Glomerular endothelial cell (primary cell): ENCODE measurements around the gene CD68. TPM values are rescaled to one million over a fixed set of nuclear protein-coding genes. Genes with fewer than 3 reads are reported as not detected.

Experiments used
- DNase-seq: peaks from one replicate; pipeline ENCODE4 v3.0.0-alpha.2; 2011; ENCODE audit warnings: low read depth, low spot score; ENCODE audit errors: extremely low read depth
- total RNA-seq: library from RNA; depleted of rRNA; stranded (reverse); fragments of >200 nt; gene quantifications from 2 replicates; pipeline ENCODE4 v1.2.3, GENCODE V29; 2015

Gene CD68
- total RNA-seq, 1 donor from 2014 or later = 4.1 TPM

DNA sequence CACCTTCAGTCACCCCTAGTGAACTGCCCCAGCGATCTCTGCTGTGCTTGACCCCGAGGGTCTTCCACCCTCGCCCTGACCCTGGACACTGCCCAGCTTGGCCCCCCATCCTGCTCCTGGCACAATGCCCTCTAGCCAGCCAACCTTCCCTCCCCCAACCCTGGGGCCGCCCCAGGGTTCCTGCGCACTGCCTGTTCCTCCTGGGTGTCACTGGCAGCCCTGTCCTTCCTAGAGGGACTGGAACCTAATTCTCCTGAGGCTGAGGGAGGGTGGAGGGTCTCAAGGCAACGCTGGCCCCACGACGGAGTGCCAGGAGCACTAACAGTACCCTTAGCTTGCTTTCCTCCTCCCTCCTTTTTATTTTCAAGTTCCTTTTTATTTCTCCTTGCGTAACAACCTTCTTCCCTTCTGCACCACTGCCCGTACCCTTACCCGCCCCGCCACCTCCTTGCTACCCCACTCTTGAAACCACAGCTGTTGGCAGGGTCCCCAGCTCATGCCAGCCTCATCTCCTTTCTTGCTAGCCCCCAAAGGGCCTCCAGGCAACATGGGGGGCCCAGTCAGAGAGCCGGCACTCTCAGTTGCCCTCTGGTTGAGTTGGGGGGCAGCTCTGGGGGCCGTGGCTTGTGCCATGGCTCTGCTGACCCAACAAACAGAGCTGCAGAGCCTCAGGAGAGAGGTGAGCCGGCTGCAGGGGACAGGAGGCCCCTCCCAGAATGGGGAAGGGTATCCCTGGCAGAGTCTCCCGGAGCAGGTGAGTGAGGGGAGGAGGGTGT, 20.7 kb upstream of the CD68 start, which contains the start of gene TNFSF13:
Gene TNFSF13, plus strand, starts transcription at position 207 of the 776 bp plus-strand sequence. Its CDS starts 290 bp downstream, at position 497.
- no peak for DNase-seq

DNA sequence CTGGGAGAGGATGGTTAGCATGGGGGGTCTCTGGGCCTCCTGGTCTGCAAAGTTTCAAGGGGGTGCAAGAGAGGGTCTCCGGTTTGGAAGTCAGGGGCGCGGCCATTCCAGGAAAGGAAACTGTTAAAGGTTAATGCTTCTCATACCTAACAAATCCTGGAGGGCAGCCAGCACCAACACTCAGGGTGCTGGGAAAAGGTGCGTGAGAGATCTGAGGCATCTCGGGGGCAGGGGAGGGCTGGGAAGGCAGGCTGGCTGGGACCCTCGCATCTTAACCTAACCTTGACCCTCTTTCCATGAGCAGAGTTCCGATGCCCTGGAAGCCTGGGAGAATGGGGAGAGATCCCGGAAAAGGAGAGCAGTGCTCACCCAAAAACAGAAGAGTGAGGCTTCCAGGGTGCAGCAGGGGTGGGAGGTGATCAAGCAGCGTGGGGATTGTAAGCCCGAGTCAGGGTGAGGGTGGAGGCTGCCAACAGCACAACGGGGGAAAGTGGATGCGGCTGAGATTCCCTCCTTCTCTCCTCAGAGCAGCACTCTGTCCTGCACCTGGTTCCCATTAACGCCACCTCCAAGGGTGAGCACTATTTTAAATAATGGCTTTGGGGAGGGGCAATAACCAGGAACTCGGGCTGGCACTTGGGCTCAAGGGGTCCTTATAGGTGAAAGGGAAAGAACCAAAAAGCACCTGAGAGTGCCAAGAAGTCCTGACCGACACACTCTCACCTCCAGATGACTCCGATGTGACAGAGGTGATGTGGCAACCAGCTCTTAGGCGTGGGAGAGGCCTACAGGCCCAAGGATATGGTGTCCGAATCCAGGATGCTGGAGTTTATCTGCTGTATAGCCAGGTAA, 19.9 kb upstream of the CD68 start:
- DNase-seq = no peak

DNA sequence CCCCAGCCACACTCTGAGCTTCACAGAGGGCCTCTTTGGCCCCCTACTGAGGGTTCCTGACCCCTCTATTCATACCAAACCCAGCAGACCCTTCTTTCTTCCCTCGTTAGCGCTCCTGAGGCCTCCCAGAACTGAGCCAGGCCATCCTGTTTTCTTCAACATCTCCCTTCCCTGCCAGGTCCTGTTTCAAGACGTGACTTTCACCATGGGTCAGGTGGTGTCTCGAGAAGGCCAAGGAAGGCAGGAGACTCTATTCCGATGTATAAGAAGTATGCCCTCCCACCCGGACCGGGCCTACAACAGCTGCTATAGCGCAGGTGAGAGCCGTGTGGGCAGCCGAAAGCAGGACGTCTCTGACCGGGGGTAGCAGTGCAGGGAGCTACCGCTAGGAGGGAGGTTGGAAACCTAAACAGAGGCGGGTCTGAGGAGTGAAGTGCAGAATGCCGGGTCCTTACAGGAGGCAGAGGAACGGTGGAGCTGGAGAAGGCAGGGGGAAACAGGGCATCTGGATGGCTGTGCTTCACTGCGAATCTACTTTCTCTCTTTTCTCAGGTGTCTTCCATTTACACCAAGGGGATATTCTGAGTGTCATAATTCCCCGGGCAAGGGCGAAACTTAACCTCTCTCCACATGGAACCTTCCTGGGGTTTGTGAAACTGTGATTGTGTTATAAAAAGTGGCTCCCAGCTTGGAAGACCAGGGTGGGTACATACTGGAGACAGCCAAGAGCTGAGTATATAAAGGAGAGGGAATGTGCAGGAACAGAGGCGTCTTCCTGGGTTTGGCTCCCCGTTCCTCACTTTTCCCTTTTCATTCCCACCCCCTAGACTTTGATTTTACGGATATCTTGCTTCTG, 19.0 kb upstream of the CD68 start:
- no peak for DNase-seq

DNA sequence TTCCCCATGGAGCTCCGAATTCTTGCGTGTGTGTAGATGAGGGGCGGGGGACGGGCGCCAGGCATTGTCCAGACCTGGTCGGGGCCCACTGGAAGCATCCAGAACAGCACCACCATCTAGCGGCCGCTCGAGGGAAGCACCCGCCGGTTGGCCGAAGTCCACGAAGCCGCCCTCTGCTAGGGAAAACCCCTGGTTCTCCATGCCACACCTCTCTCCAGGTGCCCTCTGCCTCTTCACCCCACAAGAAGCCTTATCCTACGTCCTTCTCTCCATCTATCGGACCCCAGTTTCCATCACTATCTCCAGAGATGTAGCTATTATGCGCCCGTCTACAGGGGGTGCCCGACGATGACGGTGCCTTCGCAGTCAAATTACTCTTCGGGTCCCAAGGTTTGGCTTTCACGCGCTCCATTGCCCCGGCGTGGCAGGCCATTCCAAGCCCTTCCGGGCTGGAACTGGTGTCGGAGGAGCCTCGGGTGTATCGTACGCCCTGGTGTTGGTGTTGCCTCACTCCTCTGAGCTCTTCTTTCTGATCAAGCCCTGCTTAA, 18.3 kb upstream of the CD68 start:
- no peak for DNase-seq

DNA sequence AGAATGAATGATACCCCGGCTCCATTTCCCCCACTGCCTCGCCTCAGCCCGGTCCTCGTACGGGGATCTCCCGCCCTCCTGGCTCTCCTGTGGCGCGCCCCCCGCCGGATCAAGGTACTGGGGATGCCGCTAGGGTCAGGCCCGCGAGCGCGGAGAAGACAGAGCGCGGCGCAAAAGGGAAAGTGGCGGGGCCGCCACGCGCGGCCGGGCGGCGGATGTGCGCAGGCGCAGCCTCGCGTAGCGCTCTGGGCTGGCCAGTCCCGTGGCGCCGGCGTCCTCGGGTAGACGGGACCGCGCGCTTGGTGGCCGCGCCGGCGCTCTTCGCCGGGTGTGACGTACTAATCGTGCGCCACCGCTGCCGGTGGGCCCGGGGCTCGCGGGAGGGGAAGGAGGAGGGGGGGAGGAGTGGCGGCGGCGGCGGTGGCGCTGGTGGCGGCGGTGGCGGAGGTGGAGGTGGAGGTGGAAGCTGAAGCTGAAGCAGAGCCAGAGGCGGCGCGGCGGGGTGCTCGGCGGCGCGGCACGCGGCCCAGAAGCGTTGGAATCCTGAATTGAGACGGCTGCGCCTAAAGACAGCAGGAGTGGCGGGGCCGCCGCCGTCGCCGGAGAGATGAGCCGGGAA, 17.7 kb upstream of the CD68 start, which contains the start of gene SENP3:
Gene SENP3, plus strand, starts transcription at position 331 of the 619 bp plus-strand sequence. CDS start 1,158 bp downstream, outside the sequence.
- no peak for DNase-seq

DNA sequence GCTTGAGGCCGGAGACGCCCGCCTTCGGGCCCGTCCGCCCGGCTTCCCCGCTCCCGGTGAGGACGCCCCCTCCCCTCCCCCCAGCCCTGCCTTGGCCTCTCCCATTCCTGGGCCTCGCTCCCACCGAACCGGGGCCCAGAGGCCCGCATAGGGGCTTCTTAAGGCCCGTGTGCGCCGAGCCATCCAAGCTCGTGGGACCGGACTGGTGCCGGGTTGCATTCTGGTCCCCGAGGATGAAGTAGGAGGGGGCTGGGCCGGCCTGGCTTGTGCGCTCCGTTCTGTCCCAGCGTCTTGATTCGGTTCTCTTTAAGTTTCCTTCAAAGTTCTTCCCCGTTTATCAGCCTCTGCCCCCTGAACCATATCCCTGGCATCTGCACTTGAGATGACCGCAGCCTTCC, 17.2 kb upstream of the CD68 start:
- no peak for DNase-seq

DNA sequence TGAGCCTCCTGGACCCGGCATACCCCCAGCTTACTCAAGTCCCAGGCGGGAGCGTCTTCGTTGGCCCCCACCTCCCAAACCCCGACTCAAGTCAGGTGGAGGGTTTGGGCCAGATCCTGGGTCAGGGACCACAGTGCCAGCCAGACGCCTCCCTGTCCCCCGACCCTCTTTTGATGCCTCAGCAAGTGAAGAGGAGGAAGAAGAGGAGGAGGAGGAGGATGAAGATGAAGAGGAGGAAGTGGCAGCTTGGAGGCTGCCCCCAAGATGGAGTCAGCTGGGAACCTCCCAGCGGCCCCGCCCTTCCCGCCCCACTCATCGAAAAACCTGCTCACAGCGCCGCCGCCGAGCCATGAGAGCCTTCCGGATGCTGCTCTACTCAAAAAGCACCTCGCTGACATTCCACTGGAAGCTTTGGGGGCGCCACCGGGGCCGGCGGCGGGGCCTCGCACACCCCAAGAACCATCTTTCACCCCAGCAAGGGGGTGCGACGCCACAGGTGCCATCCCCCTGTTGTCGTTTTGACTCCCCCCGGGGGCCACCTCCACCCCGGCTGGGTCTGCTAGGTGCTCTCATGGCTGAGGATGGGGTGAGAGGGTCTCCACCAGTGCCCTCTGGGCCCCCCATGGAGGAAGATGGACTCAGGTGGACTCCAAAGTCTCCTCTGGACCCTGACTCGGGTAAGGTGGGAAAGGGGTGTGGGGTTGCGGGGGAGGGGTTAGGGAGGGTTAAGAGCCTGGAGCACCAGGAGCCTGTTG, 16.1 kb upstream of the CD68 start:
- DNase-seq = no peak

DNA sequence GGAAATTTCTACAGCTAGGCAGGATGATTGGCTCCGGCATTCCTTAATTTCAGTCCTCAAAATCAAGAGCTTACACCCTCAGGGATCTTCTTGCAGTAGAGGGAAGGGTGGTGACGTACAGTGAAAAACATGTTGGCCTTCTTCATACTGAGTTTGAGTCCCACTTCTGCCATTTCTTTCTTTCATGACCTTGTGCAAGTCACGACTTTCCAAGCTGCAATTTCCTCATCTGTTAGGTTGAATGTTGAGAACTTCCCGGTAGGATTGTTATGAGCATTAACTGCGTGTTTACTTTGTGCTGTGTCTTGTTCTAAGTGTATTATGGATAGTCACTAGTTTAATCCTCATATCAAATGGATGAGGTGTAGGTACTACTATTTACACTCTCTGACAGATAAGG, 9.9 kb upstream of the CD68 start:
- no peak for DNase-seq

DNA sequence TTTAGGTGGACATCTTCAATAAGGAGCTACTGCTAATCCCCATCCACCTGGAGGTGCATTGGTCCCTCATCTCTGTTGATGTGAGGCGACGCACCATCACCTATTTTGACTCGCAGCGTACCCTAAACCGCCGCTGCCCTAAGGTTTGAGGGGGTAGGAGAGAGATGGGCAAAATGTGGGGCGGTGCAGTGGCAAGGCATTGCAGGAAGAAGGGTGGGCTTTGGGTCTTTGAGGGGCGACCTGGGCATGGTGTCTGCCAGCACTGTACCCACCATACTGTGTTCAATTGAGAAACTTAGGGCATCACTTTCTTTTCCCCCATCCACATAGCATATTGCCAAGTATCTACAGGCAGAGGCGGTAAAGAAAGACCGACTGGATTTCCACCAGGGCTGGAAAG, 9.1 kb upstream of the CD68 start:
- DNase-seq = no peak

DNA sequence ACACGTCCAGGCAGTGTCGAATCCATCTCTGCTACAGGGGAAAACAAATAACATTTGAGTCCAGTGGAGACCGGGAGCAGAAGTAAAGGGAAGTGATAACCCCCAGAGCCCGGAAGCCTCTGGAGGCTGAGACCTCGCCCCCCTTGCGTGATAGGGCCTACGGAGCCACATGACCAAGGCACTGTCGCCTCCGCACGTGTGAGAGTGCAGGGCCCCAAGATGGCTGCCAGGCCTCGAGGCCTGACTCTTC, 7.2 kb upstream of the CD68 start:
- DNase-seq = peak; percentile 92

DNA sequence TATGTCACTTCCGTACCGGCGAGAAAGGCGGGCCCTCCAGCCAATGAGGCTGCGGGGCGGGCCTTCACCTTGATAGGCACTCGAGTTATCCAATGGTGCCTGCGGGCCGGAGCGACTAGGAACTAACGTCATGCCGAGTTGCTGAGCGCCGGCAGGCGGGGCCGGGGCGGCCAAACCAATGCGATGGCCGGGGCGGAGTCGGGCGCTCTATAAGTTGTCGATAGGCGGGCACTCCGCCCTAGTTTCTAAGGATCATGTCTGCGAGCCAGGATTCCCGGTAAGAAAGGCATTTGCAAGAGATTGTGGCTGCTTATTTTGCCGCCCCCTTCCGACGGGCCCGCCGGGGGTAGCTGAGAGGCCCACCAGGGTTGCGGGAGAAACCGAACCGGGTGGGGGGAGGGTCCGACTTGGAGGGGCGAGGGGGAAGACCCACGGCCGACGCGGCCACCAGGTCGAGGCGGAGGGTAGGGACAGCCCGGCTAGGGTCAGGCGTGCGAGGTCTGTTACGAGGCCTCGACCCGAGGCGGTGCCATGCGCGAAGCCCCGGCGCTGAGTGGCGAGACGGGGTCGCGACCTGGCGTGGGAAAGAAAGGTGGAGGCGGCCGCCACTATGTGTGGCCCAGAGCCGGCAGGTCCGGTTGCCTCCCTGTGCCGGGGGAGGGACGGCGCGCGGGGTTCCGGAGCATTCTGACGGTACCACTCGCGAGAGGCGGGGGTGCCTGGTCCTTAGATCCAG, 6.7 kb upstream of the CD68 start:
- no peak for DNase-seq

DNA sequence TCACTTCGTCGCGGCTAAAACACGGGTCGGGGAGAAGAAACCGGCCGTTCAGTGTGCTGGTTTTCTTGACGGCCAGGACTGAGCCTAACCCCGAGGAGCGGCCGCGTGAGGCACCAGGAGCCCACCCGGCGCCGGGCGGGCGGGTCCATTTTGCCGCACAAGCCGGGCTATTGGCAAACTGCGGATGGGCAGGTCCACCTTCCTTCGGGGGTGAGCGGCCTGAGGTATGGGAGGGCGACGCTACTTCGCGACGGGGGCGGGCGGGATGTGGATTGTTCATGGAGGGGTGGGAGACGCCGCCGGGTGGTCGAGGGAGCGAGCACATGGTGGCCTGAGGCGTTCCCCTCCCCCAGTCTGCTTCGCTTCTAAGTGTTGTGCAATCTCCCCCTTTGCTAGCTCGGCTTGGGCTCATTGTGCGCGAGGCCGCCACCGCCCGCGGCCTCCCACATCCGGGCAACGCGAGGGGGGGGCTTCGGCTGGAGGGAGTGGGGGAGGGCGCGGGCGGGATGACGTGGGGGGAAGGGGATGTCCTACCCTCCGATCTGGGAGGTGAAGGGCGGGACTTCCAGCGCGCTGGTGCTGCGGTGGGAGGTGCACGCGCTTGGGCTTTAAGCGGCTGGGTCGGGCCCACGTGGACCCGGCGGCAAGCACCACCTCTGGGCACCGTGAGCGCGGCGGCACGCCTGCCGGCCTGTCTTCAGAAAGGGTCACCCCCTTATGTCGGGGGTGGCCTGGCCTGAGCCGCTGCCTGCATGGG, 5.9 kb upstream of the CD68 start:
- no peak for DNase-seq

DNA sequence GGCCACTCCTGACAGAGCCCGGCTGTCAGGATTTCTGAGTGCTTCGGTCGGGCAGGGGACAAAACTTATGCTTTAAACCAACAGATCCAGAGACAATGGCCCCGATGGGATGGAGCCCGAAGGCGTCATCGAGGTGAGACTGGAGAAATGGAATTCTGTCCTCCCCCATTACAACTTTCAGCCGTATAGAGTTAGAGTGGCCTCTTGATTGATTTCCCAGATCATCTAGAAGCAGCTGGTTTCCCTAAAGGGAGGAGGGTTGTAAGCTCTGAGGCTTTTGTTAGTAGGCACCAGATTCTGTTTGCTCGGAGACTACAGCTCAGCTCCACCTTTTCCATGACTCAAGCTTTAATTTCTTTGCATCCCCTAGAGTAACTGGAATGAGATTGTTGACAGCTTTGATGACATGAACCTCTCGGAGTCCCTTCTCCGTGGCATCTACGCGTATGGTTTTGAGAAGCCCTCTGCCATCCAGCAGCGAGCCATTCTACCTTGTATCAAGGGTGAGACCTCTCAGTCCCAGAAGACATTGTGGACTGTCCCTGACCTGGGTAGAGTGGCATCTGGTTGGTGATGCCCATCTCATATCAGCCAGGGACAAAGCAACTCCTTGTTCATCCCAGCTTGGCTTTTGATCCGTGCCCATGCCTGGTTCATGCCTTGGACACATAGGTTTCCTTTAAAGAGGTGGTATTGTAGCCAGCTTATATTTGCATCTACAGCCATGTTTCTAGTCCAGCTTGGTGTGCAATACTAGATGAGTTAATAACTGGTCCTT, 5.1 kb upstream of the CD68 start:
- DNase-seq = no peak

DNA sequence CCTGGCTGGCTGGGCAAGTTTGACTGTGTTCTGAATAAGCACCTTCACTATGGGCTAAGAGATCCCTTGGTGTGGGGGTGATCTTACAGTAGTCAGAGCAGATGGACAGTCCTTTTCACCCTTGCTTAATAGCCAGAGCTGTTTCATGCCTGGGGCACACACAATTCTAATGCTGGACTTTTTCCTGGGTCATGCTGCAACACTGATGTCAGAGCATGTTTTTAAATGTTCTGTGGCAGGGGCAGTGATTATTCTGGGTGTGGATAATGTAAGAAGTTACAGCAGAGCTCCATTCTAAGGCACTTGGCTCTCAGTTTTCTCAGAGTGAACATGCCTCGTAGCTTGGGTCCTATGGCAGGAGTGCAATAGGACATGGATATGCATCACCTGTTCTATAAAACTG, 4.0 kb upstream of the CD68 start:
- no peak for DNase-seq

DNA sequence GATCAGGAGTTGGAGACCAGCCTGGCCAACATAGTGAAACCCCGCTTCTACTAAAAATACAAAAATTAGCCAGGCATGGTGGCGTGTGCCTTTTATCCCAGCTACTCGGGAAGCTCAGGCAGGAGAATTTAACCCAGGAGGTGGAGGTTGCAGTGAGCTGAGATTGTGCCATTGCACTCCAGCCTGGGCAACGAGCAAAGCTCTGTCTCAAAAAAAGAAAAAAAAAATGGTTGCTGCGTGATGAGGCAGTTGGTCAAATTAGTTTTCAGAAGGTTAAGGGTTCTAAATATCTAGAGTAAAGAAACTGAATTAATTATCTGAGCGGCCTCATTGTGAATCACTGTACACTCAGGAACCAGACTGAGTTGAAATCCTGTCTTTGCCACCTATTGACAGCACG, 3.5 kb upstream of the CD68 start:
- no peak for DNase-seq

DNA sequence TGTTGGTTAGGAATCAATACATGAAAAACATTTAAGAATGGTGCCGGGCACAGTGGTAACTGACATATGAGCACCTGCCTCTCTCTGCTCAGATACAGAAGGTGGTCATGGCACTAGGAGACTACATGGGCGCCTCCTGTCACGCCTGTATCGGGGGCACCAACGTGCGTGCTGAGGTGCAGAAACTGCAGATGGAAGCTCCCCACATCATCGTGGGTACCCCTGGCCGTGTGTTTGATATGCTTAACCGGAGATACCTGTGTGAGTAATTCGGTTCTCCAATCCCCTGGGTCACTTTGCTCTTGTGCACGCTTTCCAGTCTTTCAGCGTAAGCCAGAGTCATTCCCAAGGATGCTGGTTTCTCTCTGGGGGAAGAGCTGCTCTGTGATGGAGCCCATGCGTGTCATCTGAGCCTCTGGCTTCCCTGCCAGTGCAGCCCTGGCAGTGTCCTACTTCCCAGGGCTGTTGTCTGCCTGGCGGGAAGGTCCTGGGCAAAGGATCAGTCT, 3.0 kb upstream of the CD68 start:
- no peak for DNase-seq
